Stimulated activated CD4-positive, alpha-beta T cell treated with anti-CD3 and anti-CD28 coated beads, Interleukin-2, amount 100 ng/mL, for 4 hours (primary cell): Measurements from ENCODE around the gene TMEM88.
A peak's percentile ranks its signal among the peaks of the same experiment; 100 is the strongest.

Experiments
- DNase-seq: peaks from one replicate; pipeline ENCODE4 v3.0.0-alpha.2; 2020; ENCODE audit warnings: low read depth

The TMEM88 gene

GRCh38 chr17:7885367-7886226 is 30.7 kb downstream of the TMEM88 start:
- no peak for DNase-seq

DNA sequence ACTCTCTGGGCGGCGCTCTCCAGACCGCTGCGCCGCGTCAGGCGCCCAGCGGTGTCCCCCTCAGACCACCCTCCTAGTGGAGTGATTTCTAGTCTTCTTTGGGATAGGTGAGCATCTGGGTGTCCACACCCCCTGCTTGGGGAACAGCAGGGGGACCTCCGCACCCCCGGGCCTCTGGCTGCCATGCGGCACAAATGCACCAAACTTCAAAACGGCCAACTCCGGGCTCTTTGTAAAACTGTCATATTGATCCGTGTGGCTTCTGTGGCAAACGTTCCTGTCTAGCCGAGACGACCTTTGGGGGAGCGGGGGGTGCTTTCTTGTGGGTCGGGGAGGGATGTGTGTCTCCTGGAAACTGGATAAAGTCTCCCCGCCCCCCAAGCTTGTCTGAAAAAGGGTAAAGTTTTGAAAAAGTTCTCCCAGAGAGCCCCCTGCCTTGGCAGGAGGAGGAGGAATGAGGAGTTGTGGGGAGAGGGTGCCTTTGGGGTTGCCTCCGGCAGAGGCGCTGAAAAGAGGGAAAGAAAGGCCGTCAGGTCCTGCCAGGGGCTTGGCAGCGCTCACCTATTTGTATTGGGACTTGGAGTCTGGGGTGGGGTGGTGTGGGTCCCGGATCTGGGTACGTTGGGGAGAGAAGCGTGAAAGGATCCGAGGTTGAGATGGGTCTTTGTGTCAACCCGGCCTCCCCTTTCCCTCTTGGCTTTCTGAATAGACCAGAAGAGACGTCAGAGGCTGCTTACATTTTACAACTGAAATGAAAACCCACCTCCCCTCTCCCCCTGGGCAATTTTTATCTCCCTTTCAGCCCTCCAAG is 31.6 kb downstream of the TMEM88 start:
- no peak for DNase-seq

DNA sequence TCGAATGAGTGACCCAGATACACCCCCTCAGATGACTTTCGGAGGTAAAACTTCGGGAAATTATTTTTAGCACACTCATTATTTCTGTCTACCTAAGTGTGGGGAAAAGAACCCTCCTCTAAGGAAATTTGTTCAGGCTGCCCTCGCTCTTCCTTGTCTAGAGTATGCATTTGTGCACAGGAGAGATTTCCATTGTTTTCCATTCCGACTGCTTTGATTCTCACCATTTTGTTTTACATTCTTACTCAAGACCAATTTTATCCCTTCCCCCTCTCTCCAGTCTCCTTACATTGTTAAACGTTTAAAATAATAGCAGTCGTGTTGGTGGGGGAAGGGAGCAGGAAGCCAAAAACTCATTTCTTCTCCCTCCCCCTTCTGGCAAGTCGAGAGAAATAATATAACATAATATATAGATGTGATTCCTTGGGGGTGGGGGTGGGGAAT is 32.2 kb downstream of the TMEM88 start:
- no peak for DNase-seq

GRCh38 chr17:7887482-7888183 is 32.8 kb downstream of the TMEM88 start:
- DNase-seq, result peak; percentile 89

DNA sequence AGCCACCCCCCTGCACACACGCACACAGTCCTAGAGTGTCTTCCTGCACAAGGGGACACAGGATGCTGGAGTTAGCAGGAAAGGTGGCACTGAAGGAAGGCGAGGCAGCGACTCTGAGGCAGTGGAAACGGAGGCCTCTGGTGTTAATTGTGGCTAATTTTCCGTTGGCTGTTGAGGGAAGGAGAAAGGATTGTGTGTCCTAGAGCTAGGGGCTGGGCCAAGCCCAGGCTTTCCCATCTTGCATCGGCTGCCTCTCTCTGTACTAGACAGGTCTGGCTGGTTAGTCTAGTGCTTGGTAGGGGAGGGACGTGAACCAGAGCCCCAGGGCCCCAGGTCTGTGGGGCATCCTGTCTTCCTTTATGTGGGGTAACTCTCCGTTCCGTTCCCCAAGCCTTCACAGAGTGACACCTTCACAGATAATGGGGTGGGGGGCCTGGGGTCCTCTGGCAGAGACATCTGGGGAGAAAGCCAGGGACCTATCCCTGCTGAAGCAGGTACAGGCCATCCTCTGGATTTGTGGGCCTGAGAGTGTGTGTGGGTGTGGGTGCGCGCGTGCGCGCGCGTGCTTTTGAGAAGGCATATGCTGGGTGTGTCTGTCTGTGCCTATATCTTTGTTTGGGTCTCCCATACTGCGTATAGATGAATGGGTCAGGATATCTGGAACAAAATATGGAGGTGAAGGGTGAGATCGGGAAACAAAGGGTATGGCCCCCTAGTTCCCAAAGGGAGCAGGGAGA is 33.5 kb downstream of the TMEM88 start, which contains the start of gene CHD3:
Gene CHD3, plus strand, starts transcription at position 606 of the 737 bp plus-strand sequence. CDS start 212 bp downstream, outside the sequence.
- no peak for DNase-seq

GRCh38 chr17:7889166-7889955 is 34.5 kb downstream of the TMEM88 start:
- no peak for DNase-seq

- DNase-seq, result no peak
Measured at GRCh38 chr17:7893187-7893880, 38.5 kb downstream of the TMEM88 start.

DNA sequence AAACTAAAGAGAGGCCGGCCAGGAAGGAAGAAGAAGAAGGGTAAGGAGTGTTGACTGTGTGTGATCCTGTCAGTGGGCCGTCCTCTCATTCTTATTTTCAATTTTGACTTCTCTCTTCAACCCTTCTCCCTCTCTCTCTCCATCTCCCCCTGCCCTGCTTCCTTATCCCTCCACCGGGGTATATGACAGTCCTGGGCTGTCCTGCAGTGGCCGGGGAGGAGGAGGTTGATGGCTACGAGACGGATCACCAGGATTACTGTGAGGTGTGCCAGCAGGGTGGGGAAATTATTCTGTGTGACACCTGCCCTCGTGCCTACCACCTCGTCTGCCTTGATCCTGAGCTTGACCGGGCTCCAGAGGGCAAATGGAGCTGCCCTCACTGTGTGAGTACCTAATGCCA is 39.4 kb downstream of the TMEM88 start:
- no peak for DNase-seq

DNA sequence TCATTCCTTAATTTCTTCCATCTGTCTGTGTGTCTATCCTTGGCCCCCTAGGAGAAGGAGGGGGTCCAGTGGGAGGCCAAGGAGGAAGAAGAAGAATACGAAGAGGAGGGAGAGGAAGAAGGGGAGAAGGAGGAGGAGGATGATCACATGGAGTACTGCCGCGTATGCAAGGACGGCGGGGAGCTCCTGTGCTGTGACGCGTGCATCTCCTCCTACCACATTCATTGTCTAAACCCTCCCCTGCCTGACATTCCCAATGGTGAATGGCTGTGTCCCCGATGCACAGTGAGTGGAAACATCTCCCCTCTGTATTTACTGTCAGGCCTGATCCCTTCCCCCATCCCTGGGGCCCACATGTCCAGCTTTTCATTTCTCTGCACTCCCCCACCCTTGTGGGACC is 40.0 kb downstream of the TMEM88 start:
- no peak for DNase-seq

GRCh38 chr17:7897090-7897489 is 42.2 kb downstream of the TMEM88 start:
- DNase-seq, result no peak

DNA sequence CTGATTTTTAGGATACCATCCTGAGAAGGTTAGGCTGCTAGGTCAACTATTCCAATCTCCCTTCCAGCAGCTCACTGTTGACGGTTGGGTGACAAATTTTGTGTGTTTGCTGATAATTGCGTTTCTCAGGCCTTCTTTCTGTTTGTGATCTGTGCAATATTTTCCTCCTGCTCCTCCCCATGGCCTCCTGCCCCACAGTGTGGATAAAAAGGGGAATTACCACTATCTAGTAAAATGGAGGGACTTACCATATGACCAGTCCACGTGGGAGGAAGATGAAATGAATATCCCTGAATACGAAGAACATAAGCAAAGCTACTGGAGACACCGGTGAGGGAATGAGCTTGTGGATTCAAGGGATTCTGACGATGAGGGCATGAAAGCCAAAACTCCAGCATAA is 42.9 kb downstream of the TMEM88 start:
- DNase-seq, result no peak

DNA sequence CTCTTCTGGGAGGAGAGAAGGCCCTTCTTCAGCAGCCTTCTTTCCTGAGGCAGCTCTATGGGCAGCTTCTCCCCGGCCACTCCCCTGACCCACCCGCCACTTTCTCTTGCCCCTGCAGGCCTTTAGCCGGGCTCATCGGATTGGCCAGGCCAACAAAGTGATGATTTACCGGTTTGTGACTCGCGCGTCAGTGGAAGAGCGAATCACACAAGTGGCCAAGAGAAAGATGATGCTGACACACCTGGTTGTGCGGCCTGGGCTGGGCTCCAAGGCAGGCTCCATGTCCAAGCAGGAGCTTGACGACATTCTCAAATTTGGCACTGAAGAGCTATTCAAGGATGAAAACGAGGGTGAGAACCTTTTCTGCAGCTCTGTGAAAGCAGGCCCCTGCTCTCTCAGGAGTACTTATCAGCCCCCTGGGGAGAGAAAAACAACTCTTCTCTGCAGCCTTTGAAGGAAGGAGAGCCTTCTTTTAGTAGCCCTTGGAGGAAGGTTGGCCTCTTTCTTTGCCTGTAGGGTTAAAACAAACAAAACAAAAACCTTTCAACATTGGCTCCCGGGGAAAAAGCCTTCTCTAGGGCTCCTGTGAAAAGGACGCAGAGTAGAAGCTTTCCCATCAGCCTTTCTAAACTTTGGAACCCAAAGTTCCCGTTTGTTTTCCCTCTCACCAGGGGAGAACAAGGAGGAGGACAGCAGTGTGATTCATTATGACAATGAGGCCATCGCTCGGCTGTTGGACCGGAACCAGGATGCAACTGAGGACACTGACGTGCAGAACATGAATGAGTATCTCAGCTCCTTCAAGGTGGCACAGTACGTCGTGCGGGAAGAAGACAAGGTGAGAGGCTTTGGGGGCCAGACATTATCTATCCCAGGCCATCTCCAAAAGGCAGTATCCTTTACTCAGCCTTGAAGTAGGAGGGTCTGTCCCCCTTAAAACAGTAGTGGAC is 48.6 kb downstream of the TMEM88 start:
- DNase-seq, result no peak
